ENCODE results near the gene IKZF1. TPM values are rescaled to one million over a fixed set of nuclear protein-coding genes. Genes with fewer than 3 reads are reported as not detected.

The IKZF1 gene
- total and polyA plus RNA-seq, 9 of the 15 experiments (the other 6 are each of a cell fraction or from before 2014, with no cell fraction given), result 12.6 to 85.3 (median 44.7) TPM

DNA sequence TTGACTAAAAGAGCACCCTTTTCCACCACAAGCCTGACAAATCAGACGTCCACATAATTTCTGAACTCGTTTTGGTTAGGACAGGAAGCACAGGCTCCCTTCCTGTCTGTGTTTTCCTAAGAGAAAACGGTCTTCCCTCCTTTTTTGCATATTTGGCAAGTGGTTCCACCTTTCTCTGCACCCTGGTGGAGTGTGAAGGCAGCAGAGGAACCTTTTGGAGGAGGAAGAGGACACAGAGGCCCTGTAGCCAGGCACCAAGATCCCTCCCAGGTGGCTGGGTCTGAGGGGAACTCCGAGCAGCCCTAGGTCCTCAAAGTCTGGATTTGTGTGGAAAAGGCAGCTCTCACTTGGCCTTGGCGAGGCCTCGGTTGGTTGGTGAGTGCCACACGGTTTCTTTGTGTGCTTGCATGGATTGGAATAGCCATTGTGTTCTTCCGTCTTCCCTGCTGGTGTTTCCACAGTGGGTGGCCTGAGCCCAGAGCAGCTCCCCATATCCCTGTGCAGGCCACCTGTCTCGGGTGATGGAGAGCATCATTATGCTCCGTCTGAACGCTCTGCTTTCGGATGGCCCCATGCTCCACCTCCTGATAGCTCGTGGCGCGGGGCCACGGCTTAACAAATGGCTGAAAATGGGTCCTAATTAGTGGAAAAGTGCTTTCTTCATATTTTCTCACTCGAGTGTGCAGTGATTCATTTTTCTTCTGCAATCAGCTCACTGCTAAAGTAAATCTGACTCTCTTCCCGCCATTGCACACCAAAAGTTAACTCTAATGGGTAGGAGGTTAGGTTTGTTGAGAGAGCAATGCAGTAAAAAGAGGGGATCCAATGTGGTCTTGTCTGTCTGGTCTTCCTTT is 4.2 kb downstream of the IKZF1 start (continued):
- TF ChIP-seq RNF219 (CRISPR knock-in tag; IDR thresholded peaks at IDR 0.05), result no peak
- TF ChIP-seq CBX5 (IDR thresholded peaks at IDR 0.05; ENCODE audit: borderline replicate concordance, low read depth), result no peak
- TF ChIP-seq XRCC3 (IDR thresholded peaks at IDR 0.05), result no peak
- no peak for TF ChIP-seq TAF1 (IDR thresholded peaks at IDR 0.05; ENCODE audit: control insufficient read depth, extremely low read depth, insufficient read depth, low read length, severe bottlenecking)
- no peak for TF ChIP-seq PYGO2 (tag; IDR thresholded peaks at IDR 0.05)
- TF ChIP-seq XRCC5 (IDR thresholded peaks at IDR 0.05; ENCODE audit: low read depth, low read length), result no peak
- TF ChIP-seq HDAC1 (IDR thresholded peaks at IDR 0.05), result peak in 1 of 2 experiments; percentile 76; a peak in 2 of 4 replicates
- TF ChIP-seq, protein P1, sequence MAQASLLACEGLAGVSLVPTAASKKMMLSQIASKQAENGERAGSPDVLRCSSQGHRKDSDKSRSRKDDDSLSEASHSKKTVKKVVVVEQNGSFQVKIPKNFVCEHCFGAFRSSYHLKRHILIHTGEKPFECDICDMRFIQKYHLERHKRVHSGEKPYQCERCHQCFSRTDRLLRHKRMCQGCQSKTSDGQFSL (CRISPR knock-in tag; IDR thresholded peaks at IDR 0.05), result no peak
- TF ChIP-seq, protein P1 (tag; IDR thresholded peaks at IDR 0.05), result no peak
- TF ChIP-seq ZNF253 (CRISPR knock-in tag; conservative IDR thresholded peaks at IDR 0.05), result no peak
- no peak for TF ChIP-seq NCOA4 (IDR thresholded peaks at IDR 0.05; ENCODE audit: partially characterized antibody)
- no peak for TF ChIP-seq ELF1 (tag; IDR thresholded peaks at IDR 0.05)
- TF ChIP-seq, protein P2, sequence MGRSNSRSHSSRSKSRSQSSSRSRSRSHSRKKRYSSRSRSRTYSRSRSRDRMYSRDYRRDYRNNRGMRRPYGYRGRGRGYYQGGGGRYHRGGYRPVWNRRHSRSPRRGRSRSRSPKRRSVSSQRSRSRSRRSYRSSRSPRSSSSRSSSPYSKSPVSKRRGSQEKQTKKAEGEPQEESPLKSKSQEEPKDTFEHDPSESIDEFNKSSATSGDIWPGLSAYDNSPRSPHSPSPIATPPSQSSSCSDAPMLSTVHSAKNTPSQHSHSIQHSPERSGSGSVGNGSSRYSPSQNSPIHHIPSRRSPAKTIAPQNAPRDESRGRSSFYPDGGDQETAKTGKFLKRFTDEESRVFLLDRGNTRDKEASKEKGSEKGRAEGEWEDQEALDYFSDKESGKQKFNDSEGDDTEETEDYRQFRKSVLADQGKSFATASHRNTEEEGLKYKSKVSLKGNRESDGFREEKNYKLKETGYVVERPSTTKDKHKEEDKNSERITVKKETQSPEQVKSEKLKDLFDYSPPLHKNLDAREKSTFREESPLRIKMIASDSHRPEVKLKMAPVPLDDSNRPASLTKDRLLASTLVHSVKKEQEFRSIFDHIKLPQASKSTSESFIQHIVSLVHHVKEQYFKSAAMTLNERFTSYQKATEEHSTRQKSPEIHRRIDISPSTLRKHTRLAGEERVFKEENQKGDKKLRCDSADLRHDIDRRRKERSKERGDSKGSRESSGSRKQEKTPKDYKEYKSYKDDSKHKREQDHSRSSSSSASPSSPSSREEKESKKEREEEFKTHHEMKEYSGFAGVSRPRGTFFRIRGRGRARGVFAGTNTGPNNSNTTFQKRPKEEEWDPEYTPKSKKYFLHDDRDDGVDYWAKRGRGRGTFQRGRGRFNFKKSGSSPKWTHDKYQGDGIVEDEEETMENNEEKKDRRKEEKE (IDR thresholded peaks at IDR 0.05; ENCODE audit: borderline replicate concordance in 1 of 2, control insufficient read depth in 1 of 2, low read depth in 2 of 2, low read length in 1 of 2), result no peak
- TF ChIP-seq HNRNPUL1 (IDR thresholded peaks at IDR 0.05; ENCODE audit: low read length), result no peak
- TF ChIP-seq EP300 (IDR thresholded peaks at IDR 0.05; ENCODE audit: low read length), result no peak
- TF ChIP-seq ZNF592 (IDR thresholded peaks at IDR 0.05), result peak; percentile 38; the same call in 1 of the 2 replicates
